Lower lobe of right lung (tissue), 2 donors: ENCODE data around the gene LYG1. TPM values are rescaled to one million over a fixed set of nuclear protein-coding genes. Genes with fewer than 3 reads are reported as not detected.

ENCODE experiments used
- ATAC-seq, 2 donors: fragments of 200-7000 bp; cut with Tn5 transposase; one replicate each; pipeline ENCODE4 v1.9.1; 2020 to 2022; ENCODE audit warnings: mild to moderate bottlenecking in 2 of 2, moderate library complexity in 2 of 2
- DNase-seq: peaks from one replicate; pipeline ENCODE4 v3.0.0-alpha.2; 2020
- H3K27ac ChIP-seq: fragments of 200-600 bp; one replicate; pipeline ENCODE4 v1.8.0; 2022
- H3K27me3 ChIP-seq: fragments of 200-600 bp; one replicate; pipeline ENCODE4 v1.8.0; 2022; ENCODE audit warnings: low read depth
- H3K36me3 ChIP-seq: fragments of 200-600 bp; one replicate; pipeline ENCODE4 v1.8.0; 2022; ENCODE audit warnings: mild to moderate bottlenecking
- H3K4me1 ChIP-seq: fragments of 200-600 bp; one replicate; pipeline ENCODE4 v1.8.0; 2022
- H3K4me3 ChIP-seq: fragments of 200-600 bp; one replicate; pipeline ENCODE4 v1.8.0; 2022; ENCODE audit warnings: mild to moderate bottlenecking
- H3K9me3 ChIP-seq: fragments of 200-600 bp; one replicate; pipeline ENCODE4 v1.8.0; 2022
- CTCF ChIP-seq: fragments of 200-600 bp; IDR thresholded peaks from one replicate; pipeline ENCODE4 v1.8.0; 2022; ENCODE audit warnings: antibody characterized with exemption, mild to moderate bottlenecking
- intact Hi-C: fragments of 100-400 bp; cut with DNase I; formaldehyde crosslinking; loops from one replicate; pipeline ENCODE4 v1.11.0; 2022
- total RNA-seq: library from RNA; stranded (reverse); fragmentation: NEBNext Ultra II Directional; extraction: Animal tissue kit (Norgen Biotek cat#: 25700); gene quantifications from one replicate; pipeline ENCODE4 v1.2.1, GENCODE V29; 2021
- donor health status: DM: no; HTN: yes; CAD: no; lungs with severe emphysema.

LYG1 gene
- total RNA-seq, 1 donor from 2014 or later, result 1.0 TPM

GRCh38 chr2:99340669-99341236, 39.8 kb upstream of the LYG1 start:
- Histone ChIP-seq H3K27me3 (no peaks in the 10 kb centered on the region), H3K9me3 (no peaks in the 10 kb centered on the region), H3K4me1 (peaks cover 20% of the 10 kb centered on the region), H3K4me3 (no peak overlapping the region), H3K36me3 (no peaks in the 10 kb centered on the region), H3K27ac (no peak overlapping the region)
- ATAC-seq (no peak), DNase-seq (no peak)
- TF ChIP-seq CTCF, result no peak
- intact Hi-C loops, result no loop called here

GRCh38 chr2:99338029-99338585, 37.1 kb upstream of the LYG1 start:
- TF ChIP-seq CTCF, result no peak
- intact Hi-C loops, result no loop called here
- Histone ChIP-seq H3K27me3 (no peaks in the 10 kb centered on the region), H3K36me3 (no peaks in the 10 kb centered on the region), H3K9me3 (no peaks in the 10 kb centered on the region), H3K4me3 (peak overlapping the region; percentile 85), H3K4me1 (peaks cover 41% of the 10 kb centered on the region), H3K27ac (peak overlapping the region; percentile 92)
- no peak for DNase-seq
- no peak for ATAC-seq

- H3K9me3 ChIP-seq, result no peaks in the 10 kb centered on the region
- peak; percentile 99 for DNase-seq
- ATAC-seq, result peak; percentile 96
- H3K27ac ChIP-seq, result peak within 1 kb of the TSS; percentile 92
- H3K36me3 ChIP-seq, result peaks cover 7% of the 10 kb centered on the region
- intact Hi-C loops, result no loop called here
- H3K4me1 ChIP-seq, result peaks cover 41% of the 10 kb centered on the region
- TF ChIP-seq CTCF, result peak; percentile 75
- H3K4me3 ChIP-seq, result peak within 1 kb of the TSS; percentile 85
- no peaks in the 10 kb centered on the region for H3K27me3 ChIP-seq
These were observed 36.4 kb upstream of the LYG1 start, which contains the start of gene EIF5B for GRCh38 chr2:99337113-99338028. Gene EIF5B (plus strand): TSS chr2:99337389. CDS start chr2:99337555, 166 bp downstream.

GRCh38 chr2:99336804-99337112, 35.8 kb upstream of the LYG1 start:
- Histone ChIP-seq H3K4me1 (peaks cover 41% of the 10 kb centered on the region), H3K4me3 (peak overlapping the region; percentile 85), H3K36me3 (peaks cover 13% of the 10 kb centered on the region), H3K27ac (peak overlapping the region; percentile 92), H3K27me3 (no peaks in the 10 kb centered on the region), H3K9me3 (no peaks in the 10 kb centered on the region)
- no peak for TF ChIP-seq CTCF
- DNase-seq, result no peak
- ATAC-seq, result no peak
- intact Hi-C loops, result no loop called here

GRCh38 chr2:99335911-99336803, 35.2 kb upstream of the LYG1 start, which contains the start of gene TXNDC9:
Gene TXNDC9 (minus strand): TSS chr2:99336333. CDS start chr2:99333210, 3,123 bp downstream.
- peak; percentile 93 to 97 for ATAC-seq
- no peak for TF ChIP-seq CTCF
- DNase-seq, result peak; percentile 99
- Histone ChIP-seq H3K36me3 (peaks cover 19% of the 10 kb centered on the region), H3K9me3 (no peaks in the 10 kb centered on the region), H3K4me3 (peak within 1 kb of the TSS; percentile 85), H3K27ac (peak within 1 kb of the TSS; percentile 92), H3K27me3 (no peaks in the 10 kb centered on the region), H3K4me1 (peaks cover 41% of the 10 kb centered on the region)
- intact Hi-C loops, result no loop called here
